NCI-H2081 (cell line): ENCODE data around the gene RAX2.
"Not testable (repeated sequence)": the region's sequence is repeated elsewhere in the genome, so short reads cannot be mapped to it uniquely, and the experiment has no call there.

Experiments
- DNase-seq, 2 experiments: peaks; one replicate each; lab custom pipeline; 2025; lab: John Stamatoyannopoulos, UW

Gene RAX2

GRCh38 chr19:3760871-3761361 lies 11.1 kb downstream of the RAX2 start:
- DNase-seq, result no peak

DNA sequence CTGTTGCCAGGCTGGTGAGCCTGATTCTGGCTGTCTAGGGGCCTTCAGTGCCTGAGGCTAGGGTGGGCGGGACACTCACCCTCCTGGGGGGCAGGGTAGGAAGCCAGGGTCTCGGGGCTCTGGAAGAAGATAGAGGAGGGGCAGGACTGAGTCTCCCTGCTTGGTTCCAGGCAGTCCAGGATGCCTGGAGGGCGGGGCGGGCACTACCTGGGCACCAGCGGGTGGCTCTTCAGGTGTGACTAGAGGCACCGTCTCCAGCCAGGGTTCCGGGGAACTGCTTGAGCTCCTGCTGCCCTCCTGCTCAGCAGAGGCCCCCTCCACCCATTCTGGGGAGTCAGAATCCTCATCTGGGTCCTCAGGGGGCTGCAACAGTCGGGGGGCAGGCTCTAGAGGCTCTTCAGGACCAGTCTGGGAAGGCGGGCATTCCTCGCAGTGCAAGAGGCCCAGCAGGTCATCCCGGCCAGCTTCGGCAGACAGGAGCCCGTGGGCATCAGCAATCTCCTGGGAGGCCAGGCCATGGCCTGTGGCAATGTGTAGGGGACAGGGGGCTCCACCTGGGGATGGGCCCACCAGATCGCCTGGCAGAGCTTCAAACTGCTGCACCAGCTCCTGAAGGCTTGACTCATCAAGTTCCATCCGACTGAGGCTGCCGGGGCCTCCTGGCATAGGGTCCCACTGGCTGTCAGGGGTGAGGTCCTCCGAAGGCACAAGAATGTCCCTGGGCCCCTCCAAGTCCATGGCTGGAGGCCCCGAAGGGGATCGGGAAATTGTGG lies 12.4 kb downstream of the RAX2 start:
- DNase-seq, result no peak

GRCh38 chr19:3758297-3758696 lies 13.7 kb downstream of the RAX2 start:
- not testable (repeated sequence) for DNase-seq

GRCh38 chr19:3757705-3758104 lies 14.3 kb downstream of the RAX2 start:
- not testable (repeated sequence) for DNase-seq

DNA sequence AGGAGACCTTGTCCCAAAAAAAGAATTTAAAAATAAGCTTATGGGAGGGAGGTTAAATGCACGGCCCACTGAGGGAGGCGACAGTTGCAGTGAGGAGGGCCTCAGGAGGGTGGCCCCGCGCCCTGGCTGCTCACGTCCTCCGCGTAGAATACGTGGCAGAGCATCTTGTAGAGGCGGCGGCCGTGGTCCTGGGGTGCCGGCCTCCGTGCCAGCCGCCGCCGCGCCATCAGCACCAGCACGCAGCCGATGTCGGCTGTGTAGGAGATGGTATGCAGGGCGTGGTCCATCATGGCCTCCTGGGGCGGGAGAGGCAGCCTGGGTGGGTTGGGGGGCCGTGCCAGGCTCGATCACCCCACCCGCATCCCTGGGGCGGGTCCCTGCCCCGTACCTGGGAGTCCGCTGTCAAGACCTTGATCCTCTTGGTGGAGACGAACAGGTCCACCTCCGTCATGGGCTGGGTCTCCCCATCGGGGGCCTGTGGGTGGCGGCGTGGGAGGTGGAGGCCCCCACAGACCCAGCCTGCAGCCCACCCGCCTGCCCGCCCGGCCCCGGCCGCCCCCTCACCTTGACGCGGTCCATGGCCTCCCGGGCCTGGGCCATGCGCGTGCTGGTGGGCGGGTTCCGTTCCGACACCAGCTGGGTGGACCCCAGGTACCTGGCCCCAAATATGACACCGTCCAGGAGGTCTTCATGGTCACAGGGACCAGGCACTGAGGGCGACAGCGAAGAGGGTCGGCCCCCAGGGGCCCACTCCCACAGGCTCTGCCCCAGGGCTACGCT lies 18.2 kb downstream of the RAX2 start:
- no peak for DNase-seq

- DNase-seq, result no peak
These were observed 19.5 kb downstream of the RAX2 start for GRCh38 chr19:3752492-3752891.

GRCh38 chr19:3751236-3751635 lies 20.8 kb downstream of the RAX2 start:
- no peak for DNase-seq

GRCh38 chr19:3750211-3750610 lies 21.8 kb downstream of the RAX2 start:
- DNase-seq, result no peak

- no peak for DNase-seq
These were observed 23.1 kb downstream of the RAX2 start for GRCh38 chr19:3748965-3749364.

GRCh38 chr19:3746371-3747056 lies 25.5 kb downstream of the RAX2 start:
- DNase-seq, result no peak

DNA sequence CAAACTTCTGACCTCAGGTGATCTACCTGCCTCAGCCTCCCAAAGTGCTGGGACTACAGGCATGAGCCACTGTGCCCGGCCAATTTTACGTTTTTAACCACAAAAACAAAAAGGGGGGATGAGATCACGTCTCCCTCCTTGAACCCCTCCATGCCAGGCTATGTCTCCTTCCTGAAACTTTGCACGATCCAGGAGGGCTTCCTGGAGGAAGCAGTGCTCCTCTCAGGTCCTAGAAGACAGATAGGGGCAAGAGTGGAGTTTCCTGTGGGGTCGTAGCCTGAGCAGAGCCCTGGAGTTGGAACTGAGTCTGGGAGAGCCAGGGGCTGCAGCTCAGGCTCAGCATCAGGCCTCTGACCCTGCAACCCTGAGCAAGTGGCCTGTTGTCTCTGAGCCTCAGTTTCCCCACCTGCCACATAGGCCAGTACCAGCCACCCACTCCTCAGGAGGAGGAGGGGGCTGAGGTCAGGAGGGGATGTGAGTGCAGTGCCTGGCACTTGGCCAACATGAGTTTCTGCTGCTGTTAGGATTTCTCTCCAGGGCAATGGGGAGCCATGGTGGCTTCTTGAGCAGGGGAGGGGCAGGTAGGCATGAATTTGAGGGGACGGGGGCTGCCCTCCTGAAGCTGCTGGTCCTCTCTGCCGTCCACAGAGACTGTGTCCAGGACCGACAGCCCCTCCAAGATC lies 26.5 kb downstream of the RAX2 start:
- no peak for DNase-seq

- no peak for DNase-seq
These were observed 28.5 kb downstream of the RAX2 start for GRCh38 chr19:3743486-3743885.

DNA sequence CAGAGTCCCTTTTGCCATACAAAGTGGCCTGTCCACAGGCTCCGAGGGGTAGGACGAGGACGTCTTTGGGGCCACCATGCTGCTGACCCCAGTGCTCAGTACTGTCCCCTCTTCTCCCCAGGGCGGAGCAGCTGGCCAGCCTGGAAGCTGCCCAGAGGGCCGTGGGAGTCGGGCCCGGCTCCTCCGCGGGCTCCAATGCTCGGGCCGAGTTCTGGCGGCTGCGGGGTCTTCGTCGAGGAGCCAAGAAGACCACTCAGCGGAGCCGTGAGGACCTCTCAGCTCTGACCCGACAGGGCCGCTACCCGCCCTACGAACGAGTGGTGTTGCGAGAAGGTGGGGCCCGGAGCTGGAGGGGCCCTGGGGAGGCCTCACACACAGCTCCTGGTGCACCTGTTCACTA lies 31.6 kb downstream of the RAX2 start:
- no peak for DNase-seq

DNA sequence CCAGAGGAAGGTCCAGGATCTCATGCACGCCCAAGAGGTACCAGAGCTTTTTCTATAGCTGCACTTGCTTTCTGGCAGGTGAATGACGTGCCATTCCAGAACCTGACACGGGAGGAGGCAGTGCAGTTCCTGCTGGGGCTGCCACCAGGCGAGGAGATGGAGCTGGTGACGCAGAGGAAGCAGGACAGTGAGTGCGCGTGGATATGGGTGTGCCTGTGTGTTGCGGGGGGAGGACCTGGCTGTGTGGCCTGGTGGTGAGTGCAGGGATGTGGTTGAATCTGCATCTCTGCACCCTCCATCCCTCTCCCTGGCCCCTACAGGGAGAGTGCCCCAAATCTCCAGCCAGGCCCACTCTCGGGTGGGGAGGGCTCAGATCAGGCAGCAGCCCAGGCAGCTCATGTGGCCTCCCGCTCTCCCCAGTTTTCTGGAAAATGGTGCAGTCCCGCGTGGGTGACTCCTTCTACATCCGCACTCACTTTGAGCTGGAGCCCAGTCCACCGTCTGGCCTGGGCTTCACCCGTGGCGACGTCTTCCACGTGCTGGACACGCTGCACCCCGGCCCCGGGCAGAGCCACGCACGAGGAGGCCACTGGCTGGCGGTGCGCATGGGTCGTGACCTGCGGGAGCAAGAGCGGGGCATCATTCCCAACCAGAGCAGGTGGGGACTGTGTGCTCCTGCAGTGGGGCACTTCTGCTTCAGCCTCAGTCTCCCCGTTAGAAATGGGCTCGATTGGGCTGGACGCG lies 33.4 kb downstream of the RAX2 start:
- DNase-seq, result no peak

DNA sequence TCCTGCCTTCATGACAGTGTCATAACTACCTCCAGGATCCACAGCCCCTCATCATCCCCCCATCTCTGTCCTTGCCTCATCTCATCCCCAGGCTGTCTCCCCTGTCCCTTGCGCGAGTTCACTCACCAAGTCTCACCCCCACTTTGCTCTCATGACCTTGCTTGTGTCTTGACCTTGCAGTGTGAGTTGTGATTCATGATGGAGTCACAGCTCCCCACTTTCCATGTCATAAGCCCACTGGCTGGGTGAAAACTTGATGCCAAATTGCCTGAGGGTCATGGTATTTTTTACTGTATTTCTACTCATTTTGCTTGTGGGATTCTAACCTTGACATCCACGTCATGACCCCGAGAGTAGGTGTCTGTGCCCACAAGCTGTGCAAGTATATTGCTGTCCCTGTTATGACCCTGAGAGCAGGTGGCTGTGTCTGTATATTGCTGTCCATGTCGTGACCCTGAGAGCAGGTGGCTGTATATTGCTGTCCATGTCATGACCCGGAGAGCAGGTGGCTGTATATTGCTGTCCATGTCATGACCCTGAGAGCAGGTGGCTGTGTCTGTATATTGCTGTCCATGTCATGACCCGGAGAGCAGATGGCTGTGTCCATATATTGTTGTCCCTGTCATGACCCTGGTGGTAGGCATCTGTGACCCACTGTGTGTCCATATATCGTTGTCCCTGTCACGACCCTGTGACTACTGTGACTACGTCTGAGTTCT lies 34.4 kb downstream of the RAX2 start:
- DNase-seq, result no peak

GRCh38 chr19:3736106-3736724 lies 35.8 kb downstream of the RAX2 start:
- DNase-seq, result no peak

DNA sequence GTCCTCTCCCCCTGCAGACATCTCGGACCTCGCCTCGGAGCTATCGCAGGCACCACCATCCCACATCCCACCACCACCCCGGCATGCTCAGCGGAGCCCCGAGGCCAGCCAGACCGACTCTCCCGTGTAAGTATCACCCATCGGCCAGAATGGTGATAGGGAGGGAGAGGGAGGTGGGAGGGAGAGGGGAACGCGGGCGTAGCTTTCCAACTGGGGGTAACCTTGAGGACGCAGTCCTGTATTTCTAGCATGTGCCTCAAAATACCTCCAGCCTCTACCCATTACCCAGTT lies 37.8 kb downstream of the RAX2 start:
- no peak for DNase-seq

DNA sequence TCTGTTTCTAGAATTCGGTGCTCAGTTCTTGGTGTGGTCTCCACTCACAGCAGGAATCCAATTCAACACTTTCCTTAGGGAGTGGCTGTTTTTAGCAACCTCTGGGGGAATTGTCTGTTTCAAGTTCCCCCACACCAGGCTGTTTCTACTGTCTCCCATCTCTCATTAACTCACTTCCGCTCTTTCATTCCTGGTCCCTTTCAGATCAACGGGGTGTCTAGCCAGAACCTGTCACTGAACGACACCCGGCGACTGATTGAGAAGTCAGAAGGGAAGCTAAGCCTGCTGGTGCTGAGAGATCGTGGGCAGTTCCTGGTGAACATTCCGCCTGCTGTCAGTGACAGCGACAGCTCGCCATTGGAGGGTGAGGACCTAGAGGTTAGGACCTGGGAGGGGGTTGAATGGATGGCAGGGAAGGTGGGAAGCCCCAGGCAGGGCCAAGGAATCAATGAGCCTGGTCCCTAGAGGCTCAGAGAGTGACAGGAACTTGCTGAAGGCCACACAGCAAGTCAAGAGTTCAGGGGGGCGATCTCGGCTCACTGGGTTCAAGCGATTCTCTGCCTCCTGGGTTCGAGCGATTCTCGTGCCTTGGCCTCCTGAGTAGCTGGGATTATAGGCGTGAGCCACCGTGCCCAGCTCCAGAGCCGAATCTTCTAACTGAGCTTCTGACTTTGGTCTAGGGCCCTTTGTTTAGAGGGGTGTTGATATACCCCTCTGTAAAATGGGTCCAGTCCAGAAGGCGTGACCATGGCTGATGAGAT lies 38.3 kb downstream of the RAX2 start:
- DNase-seq, result no peak

GRCh38 chr19:3732108-3732507 lies 39.9 kb downstream of the RAX2 start:
- DNase-seq, result no peak

GRCh38 chr19:3730457-3730958 lies 41.5 kb downstream of the RAX2 start:
- no peak for DNase-seq
